Kidney (tissue), 14 donors: ENCODE measurements around the gene BCAS3. TPM values are rescaled to one million over a fixed set of nuclear protein-coding genes. Genes with fewer than 3 reads are reported as not detected.
A peak's percentile ranks its signal among the peaks of the same experiment; 100 is the strongest.

ENCODE experiments used
- DNase-seq, 5 donors: peaks; one replicate each; pipeline ENCODE4 v3.0.0-alpha.2; 2013 to 2020
- FAIRE-seq: peaks from 2 replicates; lab custom pipeline; 2012; peaks lifted over from hg19 to GRCh38; lab: Jason Lieb, UNC
- H3K27ac ChIP-seq, 2 donors: one replicate each; pipeline ENCODE4 v1.7.0; 2013; ENCODE audit warnings: low read depth in 2 of 2, low read length in 2 of 2, inconsistent platforms in 1 of 2
- H3K27me3 ChIP-seq: one replicate; pipeline ENCODE4 v1.7.1; 2013; ENCODE audit warnings: low read length, inconsistent platforms; ENCODE audit not compliant: control insufficient read depth, insufficient read depth
- H3K36me3 ChIP-seq, 3 donors: one replicate each; pipeline versions ENCODE4 v1.7.0 to v1.7.1; 2013; ENCODE audit warnings: low read length in 3 of 3, control low read depth in 1 of 3, inconsistent platforms in 1 of 3; ENCODE audit not compliant: insufficient read depth in 3 of 3, control insufficient read depth in 2 of 3
- H3K4me1 ChIP-seq, 3 donors: one replicate each; pipeline versions ENCODE4 v1.7.0 to v1.7.1; 2013; ENCODE audit warnings: low read length in 3 of 3, inconsistent platforms in 1 of 3, low read depth in 1 of 3; ENCODE audit not compliant: control insufficient read depth in 2 of 3, insufficient read depth in 2 of 3
- H3K4me3 ChIP-seq, 3 donors: one replicate each; pipeline versions ENCODE4 v1.7.0 to v1.8.1; 2013; ENCODE audit warnings: low read length in 3 of 3, control low read depth in 1 of 3, inconsistent platforms in 1 of 3
- H3K9ac ChIP-seq, 3 donors: one replicate each; pipeline versions ENCODE4 v1.7.0 to v1.7.1; 2013; ENCODE audit warnings: low read length in 3 of 3, control low read depth in 1 of 3, inconsistent platforms in 1 of 3
- H3K9me3 ChIP-seq, 3 donors: one replicate each; pipeline versions ENCODE4 v1.7.0 to v1.7.1; 2013; ENCODE audit warnings: low read length in 3 of 3, control low read depth in 1 of 3, inconsistent platforms in 1 of 3; ENCODE audit not compliant: control insufficient read depth in 2 of 3, insufficient read depth in 1 of 3
- intact Hi-C: fragments of 100-400 bp; cut with DNase I; formaldehyde crosslinking; loops from one replicate; pipeline ENCODE4 v1.11.1; 2022
- polyA plus RNA-seq: library from polyadenylated mRNA; stranded (reverse); fragments of 350-450 nt; fragmentation: Illumina TruSeq; extraction: RNeasy Lipid Tissue Mini Kit (QIAGEN cat#74804); gene quantifications from one replicate; pipeline ENCODE4 v1.2.3, GENCODE V29; 2014; ENCODE audit warnings: low read depth, low replicate concordance; ENCODE audit not compliant: insufficient read depth
- total RNA-seq: library from RNA; stranded (reverse); fragmentation: NEBNext Ultra II Directional; extraction: Animal tissue kit (Norgen Biotek cat#: 25700); gene quantifications from one replicate; pipeline ENCODE4 v1.2.1, GENCODE V29; 2021
- TF ChIP-seq, protein P1 (sequence below): IDR thresholded peaks from 3 replicates; pipeline ENCODE4 v1.5.1; 2012; ENCODE audit warnings: mild to moderate bottlenecking, moderate library complexity, borderline replicate concordance; ENCODE audit not compliant: insufficient read depth; ENCODE audit errors: extremely low read depth
- donor health status: control.
- donor health status: control.
- donor health status: control.
- donor health status: control.
- donor health status: control.
- donor health status: DM: yes; HTN: yes; CAD: no.
- donor health status: Normal renal cell carcinoma (clear cell type).

Gene BCAS3
- total and polyA plus RNA-seq, 2 donors from 2014 or later: 18.3 to 44.1 TPM

DNA sequence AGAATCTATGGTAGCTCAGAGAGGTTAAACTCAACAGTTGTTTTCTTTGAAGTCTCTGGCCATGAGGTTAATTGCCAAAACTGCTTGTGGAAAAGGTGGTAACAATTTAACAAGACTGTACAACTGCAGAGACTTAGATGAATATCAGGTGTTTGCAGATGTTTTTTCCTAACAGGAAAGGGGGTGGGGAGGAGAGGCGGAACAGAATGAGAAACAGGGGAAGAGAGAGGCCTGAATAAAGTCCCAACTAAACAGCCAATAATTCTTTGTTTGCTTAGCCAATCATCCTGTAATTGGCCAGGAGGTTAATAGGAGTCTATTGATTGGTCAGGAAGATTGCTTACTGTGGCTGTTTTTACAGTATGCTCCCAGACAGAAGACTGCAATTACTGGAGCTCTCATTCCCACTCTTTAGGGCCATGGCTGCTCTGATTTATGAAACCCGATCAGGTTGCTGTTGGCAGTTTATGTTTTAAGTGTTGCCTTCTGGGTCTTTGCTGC is 472.3 kb downstream of the BCAS3 start:
- intact Hi-C loops: no loop called here
- no peaks in the 10 kb centered on the region for H3K9me3 ChIP-seq
- no peak overlapping the region for H3K9ac ChIP-seq
- no peaks in the 10 kb centered on the region for H3K36me3 ChIP-seq
- no peaks in the 10 kb centered on the region for H3K27me3 ChIP-seq
- H3K4me3 ChIP-seq: no peak overlapping the region
- TF ChIP-seq, protein P1, sequence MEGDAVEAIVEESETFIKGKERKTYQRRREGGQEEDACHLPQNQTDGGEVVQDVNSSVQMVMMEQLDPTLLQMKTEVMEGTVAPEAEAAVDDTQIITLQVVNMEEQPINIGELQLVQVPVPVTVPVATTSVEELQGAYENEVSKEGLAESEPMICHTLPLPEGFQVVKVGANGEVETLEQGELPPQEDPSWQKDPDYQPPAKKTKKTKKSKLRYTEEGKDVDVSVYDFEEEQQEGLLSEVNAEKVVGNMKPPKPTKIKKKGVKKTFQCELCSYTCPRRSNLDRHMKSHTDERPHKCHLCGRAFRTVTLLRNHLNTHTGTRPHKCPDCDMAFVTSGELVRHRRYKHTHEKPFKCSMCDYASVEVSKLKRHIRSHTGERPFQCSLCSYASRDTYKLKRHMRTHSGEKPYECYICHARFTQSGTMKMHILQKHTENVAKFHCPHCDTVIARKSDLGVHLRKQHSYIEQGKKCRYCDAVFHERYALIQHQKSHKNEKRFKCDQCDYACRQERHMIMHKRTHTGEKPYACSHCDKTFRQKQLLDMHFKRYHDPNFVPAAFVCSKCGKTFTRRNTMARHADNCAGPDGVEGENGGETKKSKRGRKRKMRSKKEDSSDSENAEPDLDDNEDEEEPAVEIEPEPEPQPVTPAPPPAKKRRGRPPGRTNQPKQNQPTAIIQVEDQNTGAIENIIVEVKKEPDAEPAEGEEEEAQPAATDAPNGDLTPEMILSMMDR: no peak
- H3K27ac ChIP-seq: peak overlapping the region in 1 of 2 donors; percentile 59
- DNase-seq (peak in 2 of 5 donors; percentile 81 to 85), FAIRE-seq (no peak)
- H3K4me1 ChIP-seq: peaks cover 7% of the 10 kb centered on the region in 3 donors

DNA sequence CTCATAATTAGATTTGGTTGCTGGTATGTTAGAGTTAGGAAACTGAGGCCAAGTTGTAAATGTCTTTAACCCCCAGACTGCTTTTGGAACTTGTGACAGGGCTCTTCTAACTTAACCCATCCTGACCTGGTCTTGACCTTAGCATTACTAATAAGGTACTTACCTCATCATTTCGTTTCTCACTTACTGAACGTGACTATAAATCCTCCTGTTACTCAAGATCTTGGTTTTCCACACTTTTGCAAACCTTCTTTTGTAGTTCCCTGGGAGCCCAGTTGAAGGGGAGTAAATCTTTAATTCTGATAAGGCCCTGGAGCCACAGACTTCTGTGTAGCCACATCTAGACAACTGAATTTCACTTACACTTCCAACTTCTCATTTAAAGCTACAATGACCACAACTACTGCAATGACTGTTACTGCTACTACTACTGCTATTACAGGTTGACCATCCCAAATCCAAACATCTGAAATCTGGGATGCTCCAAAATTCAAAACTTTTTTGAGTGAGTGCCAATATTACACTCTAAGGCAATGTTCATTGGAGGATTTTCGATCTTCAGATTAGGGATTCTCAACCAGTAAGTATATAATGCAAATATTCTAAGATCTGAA is 473.1 kb downstream of the BCAS3 start:
- DNase-seq (no peak), FAIRE-seq (no peak)
- H3K27me3 ChIP-seq: no peaks in the 10 kb centered on the region
- H3K9me3 ChIP-seq: no peaks in the 10 kb centered on the region
- H3K4me1 ChIP-seq: peaks cover 4 to 10% (median 7%) of the 10 kb centered on the region in 3 donors
- TF ChIP-seq, protein P1: no peak
- H3K9ac ChIP-seq: no peak overlapping the region
- intact Hi-C loops: no loop called here
- H3K27ac ChIP-seq: peak overlapping the region in 1 of 2 donors; percentile 59
- no peak overlapping the region for H3K4me3 ChIP-seq
- H3K36me3 ChIP-seq: no peaks in the 10 kb centered on the region

DNA sequence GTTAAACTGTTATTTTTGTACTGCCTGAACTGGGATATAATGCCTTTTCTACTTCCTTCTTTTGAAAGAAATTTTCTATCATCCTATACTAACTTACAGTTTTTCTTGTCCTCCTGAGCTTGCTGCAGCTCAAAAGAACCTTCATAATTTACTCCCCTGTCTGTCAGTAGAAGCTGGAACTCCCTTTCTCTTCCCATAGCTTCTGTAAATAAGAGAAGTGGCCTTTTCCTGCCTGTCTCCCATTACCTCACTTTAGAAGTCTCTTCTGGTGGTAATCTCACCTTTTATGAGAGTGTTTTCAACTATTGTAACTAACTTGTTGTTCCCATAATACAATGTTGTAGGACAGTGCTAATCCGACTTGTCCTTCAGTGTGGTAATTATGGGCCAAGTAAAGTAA is 475.2 kb downstream of the BCAS3 start:
- no peak overlapping the region for H3K9ac ChIP-seq
- no peaks in the 10 kb centered on the region for H3K27me3 ChIP-seq
- no peaks in the 10 kb centered on the region for H3K9me3 ChIP-seq
- no peaks in the 10 kb centered on the region for H3K36me3 ChIP-seq
- no peak overlapping the region for H3K4me3 ChIP-seq
- no peak overlapping the region for H3K27ac ChIP-seq
- intact Hi-C loops: no loop called here
- H3K4me1 ChIP-seq: peaks cover 4 to 11% (median 8%) of the 10 kb centered on the region in 3 donors
- TF ChIP-seq, protein P1: no peak
- FAIRE-seq (no peak), DNase-seq (no peak)
